Right forelimb (tissue), 1 donor: ENCODE measurements around the gene NSL1.
A peak's percentile ranks its signal among the peaks of the same experiment; 100 is the strongest.
"Not testable (repeated sequence)": the region's sequence is repeated elsewhere in the genome, so short reads cannot be mapped to it uniquely, and the experiment has no call there.

Experiments
- DNase-seq: peaks from one replicate; pipeline ENCODE4 v3.0.0-alpha.2; 2018

Gene NSL1

DNA sequence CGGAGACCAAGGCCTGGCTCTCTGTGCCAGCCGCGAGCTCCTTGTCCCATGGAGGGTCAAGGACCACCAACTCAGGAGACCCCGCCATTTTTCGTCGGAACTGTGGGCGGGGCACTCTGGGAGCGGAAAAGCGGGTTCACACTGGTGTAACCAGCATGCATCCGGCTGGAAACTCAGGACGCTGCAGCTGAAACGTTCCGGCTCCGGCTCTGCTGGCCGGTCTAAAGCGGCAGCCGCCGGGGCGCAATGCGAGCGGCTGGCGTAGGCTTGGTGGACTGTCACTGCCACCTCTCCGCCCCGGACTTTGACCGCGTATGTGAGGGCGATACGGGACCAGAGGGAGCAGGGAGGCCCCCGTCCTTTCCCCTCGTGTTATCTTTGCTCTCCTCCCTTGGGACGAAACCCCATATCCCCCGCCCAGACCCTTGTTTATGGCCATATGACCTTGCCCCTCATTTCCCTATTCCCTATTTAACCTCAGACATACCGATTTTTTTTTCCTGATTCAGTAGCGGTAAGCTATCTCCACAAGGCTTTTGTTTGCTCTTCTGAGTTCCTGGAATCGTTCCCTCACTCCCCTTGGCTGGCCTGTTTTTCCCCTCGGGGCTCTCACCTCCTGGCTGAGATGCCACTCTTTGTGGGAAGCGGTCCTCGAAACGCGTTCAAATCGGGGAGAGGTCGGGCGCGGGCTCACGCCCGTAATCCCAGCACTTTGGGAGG is at the start of gene NSL1, which contains the start of gene TATDN3:
TSS of gene NSL1 (minus strand) at position 102 of the 720 bp plus-strand sequence. CDS start at position 88, 14 bp downstream.
TSS of gene TATDN3 (plus strand) at position 219 of the 720 bp plus-strand sequence. CDS start at position 247, 28 bp downstream.
- DNase-seq: peak; percentile 98

DNA sequence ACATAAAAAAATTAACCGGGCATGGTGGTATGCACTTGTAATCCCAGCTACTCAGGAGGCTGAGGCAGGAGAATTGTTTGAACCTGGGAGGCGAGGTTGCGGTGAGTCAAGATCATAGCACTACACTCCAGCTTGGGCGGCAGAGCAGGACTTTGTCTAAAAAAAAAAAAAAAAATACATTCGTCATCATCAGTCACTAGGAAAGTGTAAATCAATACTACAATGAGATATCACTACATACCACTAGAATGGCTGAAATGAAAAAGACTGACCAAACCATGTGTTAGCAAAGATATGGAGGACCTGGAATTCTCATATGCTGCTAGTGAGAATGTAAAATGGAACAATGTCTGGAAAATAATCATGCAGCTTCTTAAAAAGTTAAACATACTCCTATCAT is 46.6 kb upstream of the NSL1 start:
- DNase-seq: no peak

DNA sequence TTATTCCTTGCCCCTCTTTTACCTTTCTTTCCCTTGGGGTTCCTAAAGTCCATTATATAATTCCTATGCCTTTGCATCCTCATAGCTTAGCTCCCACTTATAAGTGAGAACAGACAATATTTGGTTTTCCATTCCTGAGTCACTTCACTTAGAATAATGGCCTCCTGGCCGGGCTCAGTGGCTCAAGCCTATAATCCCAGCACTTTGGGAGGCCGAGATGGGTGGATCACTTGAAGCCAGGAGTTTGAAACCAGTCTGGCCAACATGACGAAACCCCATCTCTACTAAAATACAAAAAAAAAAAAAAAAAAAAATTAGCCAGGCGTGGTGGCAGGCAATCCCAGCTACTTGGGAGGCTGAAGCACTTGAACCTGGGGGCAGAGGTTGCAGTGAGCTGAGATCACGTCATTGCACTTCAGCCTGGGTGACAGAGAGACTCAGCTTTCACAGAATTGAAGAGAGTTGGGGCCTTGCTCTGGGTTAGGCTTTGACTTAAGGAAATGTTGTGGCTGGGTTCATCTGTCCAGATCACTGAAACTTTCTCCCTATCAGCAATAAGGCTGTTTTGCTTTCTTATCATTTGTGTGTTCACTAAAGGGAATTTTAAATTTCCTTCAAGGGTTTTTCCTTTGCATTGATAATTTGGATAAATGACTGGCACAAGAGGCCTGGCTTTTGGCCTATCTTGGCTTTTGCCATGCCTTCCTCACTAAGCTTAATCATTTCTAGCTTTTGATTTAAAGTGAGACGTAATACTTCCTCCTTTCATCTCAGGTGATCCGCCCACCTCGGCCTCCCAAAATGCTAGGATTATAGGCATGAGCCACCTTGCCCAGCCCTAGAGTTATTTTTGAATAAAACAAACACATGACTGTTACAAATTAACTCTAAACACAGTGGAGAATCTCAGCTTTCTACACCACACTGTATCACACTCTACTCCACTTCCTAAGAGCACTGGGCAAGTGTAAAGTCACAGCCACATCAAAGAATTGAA is 41.9 kb upstream of the NSL1 start:
- DNase-seq: not testable (repeated sequence)

- DNase-seq: no peak
These were observed 36.8 kb upstream of the NSL1 start for GRCh38 chr1:212828395-212828794.

DNA sequence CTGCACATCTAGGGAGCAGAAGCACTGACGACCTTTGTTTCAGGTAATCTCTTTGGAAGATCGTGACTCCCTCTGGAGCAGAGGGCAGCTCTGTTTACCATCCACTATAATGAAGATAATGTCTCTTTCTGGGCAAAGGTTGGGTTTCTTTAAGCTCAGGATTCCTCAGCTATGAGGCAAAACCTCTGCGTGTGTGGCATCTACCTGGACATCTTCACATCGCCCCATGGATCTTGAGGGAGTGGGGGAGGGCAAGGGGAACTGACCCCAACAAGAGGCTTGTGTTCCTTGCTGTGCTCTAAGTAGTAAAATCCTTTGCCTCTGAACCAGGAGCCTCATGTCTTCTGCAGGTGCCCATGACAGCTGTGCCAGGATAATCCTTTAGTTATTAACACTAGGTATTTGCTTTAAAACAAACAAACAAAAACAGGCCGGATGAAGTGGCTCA is 36.3 kb upstream of the NSL1 start:
- no peak for DNase-seq

- no peak for DNase-seq
These were observed 35.7 kb upstream of the NSL1 start for GRCh38 chr1:212827171-212827776.

GRCh38 chr1:212825798-212826452 is 34.3 kb upstream of the NSL1 start:
- DNase-seq: no peak

DNA sequence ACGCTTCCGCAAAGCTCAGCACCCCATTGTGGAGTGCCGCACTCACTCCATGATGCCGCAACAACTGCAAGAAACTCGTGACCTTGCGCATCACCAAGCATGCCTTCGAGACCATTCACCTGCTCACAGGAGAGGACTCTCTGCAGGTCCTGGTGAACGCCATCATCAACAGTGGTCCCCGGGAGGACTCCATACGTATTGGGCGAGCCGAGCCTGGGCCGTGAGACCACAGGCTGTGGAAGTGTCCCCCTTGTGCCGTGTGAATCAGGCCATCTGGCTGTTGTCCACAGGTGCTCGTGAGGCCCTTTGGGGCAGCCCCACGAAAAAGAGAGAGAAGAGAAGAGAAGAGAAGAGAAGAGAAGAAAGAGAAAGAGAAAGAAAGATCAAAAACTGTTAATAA is 32.6 kb upstream of the NSL1 start:
- DNase-seq: no peak

DNA sequence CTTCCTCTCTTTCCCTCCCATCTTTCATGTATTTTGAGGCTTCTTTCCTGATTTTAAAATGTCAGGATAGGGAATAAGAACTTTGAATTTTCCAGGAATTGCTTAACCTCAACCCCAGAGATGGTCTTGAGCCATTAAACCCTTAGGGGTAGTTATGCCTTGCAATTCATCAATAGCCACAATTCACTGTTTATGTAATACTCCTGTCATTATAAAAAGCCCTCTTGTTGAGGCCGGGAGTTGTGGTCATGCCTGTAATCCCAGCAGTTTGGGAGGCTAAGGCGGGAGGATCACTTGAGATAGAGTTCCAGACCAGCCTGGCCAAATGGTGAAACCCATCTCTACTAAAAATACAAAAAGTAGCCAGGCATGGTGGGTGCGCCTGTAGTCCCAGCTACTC is 31.4 kb upstream of the NSL1 start:
- DNase-seq: no peak

- no peak for DNase-seq
These were observed 29.4 kb upstream of the NSL1 start for GRCh38 chr1:212820969-212821368.

DNA sequence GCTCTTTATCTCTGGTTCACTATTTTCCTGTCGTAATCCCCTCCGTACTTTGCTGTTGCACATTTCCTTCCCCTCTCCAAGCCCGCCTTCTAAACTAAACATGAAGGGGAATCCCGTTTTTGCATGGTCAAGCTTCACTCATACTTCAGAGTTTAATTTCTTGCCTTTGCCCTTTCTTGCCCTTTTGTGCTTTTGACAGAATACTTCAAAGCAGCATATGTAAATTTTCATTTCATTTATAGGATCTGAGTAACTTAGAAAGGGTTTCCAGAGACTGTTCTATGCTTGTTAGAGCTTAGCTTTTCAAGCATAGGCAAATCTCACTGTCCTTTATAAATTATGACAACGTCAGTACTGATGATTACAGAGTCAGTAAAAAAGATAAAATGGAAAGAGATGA is 28.1 kb upstream of the NSL1 start:
- no peak for DNase-seq

GRCh38 chr1:212816567-212817278 is 25.1 kb upstream of the NSL1 start:
- DNase-seq: no peak

DNA sequence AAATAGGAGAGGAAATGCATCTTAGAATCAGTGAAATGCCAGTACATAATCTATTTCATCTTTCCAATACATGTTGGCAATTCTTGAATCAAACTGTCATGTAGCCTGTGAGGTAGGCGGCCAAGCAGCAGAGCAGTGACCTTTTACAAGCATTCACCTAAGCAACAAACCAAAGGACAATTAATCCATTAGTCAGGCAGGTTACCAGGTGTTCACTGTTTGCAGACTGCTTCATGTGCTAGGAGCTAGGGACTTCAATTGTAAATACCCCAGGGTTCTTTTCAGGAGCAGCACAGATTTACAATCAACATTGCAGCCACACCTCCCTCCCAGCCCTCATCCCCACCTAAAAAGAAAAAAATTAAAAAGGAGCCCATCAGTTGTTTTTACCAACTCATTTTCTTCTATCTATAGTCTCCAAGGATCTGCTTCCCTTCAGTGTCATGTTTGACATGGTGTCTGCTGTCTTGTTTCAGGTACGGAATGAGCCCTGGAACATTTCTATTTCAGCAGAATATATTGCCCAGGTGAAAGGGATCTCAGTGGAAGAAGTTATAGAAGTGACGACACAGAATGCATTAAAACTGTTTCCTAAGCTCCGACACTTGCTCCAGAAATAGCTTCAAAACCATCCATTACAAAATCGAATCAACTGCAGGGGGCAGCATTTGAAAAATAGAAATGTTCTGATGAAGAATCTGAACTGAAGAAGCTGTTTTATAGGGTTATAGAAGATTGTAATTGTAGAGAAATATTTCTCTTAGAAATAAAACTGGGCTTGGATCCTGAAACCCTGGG is 23.2 kb upstream of the NSL1 start:
- no peak for DNase-seq

GRCh38 chr1:212805767-212806166 is 14.2 kb upstream of the NSL1 start:
- no peak for DNase-seq

- no peak for DNase-seq
These were observed 6.1 kb upstream of the NSL1 start for GRCh38 chr1:212797681-212798080.

DNA sequence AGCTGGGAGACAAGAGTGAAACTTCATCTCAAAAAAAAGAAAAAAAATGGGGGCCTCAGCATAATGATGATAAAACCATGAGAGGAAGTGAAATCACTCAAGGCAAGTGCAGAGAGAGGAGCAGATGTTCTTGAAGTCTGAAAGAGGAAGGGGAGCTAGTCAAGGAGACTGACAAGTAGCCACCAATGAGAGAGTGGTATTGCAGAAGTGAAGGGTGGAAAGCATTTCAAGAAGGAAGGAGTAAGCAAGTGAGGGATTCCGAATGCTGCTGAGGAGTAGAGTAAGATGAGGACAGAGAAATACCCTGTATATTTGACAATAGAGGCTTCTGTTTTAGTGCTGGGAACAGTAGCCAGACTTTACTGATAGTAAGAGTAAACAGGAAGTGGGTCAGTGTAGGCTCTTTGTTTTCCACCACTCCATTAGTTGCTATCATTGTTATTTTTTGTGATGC is 3.0 kb upstream of the NSL1 start:
- no peak for DNase-seq

DNA sequence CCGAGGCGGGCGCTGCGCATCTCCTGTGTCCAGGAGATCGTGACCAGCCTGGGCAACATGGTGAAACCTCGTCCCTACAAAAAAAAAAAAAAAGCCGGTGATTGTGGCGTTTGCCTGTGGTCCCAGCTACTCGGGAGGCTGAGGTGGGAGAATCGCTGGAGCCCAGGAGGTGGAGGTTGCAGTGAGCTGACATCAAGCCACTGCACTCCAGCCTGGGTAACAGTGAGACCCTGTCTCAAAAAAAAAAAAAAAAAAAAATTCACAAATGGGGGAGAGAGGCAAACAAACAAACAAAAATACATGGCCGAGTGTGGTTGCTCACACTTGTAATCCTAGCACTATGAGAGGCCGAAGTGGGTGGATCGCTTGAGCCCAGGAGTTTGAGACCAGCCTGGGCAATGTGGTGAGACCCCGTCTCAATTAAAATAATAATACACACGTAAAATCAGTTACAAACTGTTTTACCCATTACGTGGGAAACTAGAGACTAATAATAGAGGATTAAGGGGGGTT is 875 bp upstream of the NSL1 start:
- DNase-seq: no peak

GRCh38 chr1:212791261-212791675 is 309 bp downstream of the NSL1 start:
- DNase-seq: no peak

GRCh38 chr1:212785871-212786270 is 5.7 kb downstream of the NSL1 start:
- DNase-seq: no peak

GRCh38 chr1:212783976-212784375 is 7.6 kb downstream of the NSL1 start:
- no peak for DNase-seq
